Measurements from ENCODE around the gene DHRS12.

DHRS12 gene

DNA sequence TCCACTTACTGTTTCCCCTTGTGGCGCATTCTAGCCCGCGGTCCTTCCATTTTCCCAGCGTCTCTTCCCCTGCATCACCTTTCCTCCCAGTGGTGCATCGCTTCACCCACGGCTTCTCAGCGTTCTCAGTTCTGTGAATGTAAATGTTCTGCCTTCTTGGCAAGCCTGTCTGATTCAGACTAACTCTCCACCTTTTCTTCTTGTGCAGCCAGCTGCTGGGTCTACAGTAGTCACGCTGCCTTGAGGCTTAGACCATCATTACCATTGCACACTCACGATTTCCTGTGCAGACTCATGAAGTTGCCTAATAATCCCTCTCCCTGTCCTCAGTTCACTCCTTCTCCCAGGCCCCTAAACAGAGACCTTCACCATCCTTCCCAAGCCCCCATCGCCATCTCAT lies 75.0 kb downstream of the DHRS12 start:
- no peak for DNase-seq (ENCODE audit: low read depth in 1 of 2, low spot score in 1 of 2)

GRCh38 chr13:51728275-51728673 lies 75.7 kb downstream of the DHRS12 start:
- DNase-seq (ENCODE audit: low read depth in 1 of 2, low spot score in 1 of 2): no peak

GRCh38 chr13:51727634-51728274 lies 76.2 kb downstream of the DHRS12 start:
- no peak for DNase-seq (ENCODE audit: low read depth in 1 of 2, low spot score in 1 of 2)

DNA sequence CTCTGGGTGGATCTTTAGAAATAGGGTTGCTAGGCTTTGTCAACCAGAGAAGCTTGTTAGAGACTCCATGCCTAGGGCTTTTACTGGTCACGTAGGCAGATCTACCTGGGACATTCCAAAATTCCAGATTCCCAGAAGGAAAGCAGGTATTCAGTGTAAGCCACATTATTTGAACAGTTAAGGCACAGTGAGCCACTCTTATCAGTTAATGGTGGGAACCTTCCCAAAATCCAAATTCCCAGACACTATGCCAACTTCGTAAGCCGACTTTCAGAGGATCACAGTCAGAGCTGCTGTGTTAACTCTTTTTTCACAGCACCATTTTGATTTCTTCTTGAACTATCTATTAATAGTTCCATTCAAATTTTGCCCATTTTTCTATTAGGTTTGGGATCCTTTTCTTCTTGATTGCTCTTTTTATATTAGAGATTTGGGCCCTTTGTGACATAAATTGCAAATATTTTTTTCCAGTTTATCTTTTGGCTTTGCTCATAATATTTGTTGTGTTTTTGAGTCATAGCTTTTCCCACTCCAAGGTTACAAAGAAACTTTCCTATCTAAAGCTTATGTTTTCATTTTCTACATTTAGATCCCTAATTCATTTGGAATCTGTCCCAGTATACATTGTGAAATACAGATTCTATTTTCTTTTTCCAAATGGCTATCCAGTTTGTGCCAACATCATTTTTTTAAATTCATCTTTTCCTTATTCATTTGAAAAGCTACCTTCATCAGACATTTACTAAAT lies 77.3 kb downstream of the DHRS12 start:
- DNase-seq (ENCODE audit: low read depth in 1 of 2, low spot score in 1 of 2): no peak

DNA sequence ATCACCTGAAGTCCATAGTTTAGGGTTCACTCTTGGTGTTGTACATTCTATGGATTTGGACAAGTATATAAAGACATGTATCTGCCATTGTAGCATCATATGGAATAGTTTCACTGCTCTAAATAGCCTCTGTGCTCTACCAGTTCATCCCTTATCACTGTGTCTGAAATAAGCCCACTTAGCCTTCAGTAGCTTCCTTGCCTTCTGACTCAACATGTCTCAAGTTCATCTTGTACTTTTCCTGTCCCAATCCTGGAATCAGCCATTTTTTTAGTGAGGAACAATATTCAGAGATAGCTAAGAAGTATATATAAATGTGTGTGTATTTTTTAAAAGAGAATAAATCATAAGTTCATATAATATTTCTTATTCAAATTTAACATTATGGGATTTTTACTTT lies 79.2 kb downstream of the DHRS12 start:
- no peak for DNase-seq (ENCODE audit: low read depth in 1 of 2, low spot score in 1 of 2)

- DNase-seq (ENCODE audit: low read depth in 1 of 2, low spot score in 1 of 2): no peak
These were observed 80.4 kb downstream of the DHRS12 start for GRCh38 chr13:51723529-51723928.

GRCh38 chr13:51721496-51721895 lies 82.5 kb downstream of the DHRS12 start:
- no peak for DNase-seq (ENCODE audit: low read depth in 1 of 2, low spot score in 1 of 2)

DNA sequence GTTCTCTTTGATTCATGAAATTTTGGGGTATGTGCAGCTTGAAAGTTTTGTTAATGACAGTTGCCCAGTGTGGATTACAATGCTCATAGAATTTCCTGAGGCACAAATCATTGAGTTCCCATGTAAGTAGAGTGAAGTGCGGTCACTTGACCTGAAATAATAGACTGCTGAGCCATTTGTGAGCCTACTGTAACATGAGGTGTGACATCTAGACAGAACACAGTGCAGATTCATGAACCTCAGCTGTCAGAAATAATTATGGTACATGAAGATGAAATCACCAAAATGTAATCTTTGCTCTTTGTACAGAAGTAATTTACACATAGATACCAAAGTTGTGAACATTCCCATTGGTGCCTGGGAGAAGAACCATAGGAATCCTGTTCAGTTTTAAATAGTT lies 84.6 kb downstream of the DHRS12 start:
- DNase-seq (ENCODE audit: low read depth in 1 of 2, low spot score in 1 of 2): no peak
